ENCODE measurements around the gene CHI3L1.

DNA sequence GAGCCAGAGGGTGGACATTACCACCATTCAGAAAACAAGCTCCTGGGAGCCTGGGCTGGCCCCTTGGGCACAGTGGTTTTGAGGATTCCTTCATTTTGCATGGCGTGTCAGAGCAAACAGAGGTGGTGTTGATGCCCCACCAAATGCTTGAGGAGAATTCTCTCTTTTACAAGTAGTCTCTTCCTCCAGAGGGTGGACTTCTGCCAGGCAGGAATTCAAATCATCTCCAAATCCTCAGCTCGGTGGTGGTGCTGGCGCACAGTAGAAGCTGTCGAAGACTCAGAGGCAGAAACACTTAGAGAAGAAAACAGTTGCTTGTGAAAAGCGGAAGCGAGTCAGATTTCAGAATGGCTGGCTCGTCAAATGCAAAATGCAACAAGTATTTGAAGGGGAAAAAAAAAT is 3.4 kb upstream of the CHI3L1 start:
- no peak for TF ChIP-seq CTCF (conservative IDR thresholded peaks at IDR 0.05; ENCODE audit: low read depth, low read length)
- TF ChIP-seq EZH2 (IDR thresholded peaks at IDR 0.05; ENCODE audit: borderline replicate concordance, low read depth, low read length, poor library complexity, severe bottlenecking): no peak
